IMR-90 (cell line): ENCODE results near the gene DNAH17. TPM values are rescaled to one million over a fixed set of nuclear protein-coding genes. Genes with fewer than 3 reads are reported as not detected.

Experiments used
- ATAC-seq: fragments of 200-7000 bp; cut with Tn5 transposase; 2 replicates; pipeline ENCODE4 v1.9.1; 2020; ENCODE audit warnings: low read depth, mild to moderate bottlenecking, moderate library complexity
- BruUV-seq: library from RNA; stranded (reverse); fragments of 400-500 nt; replicated peaks from 2 replicates; lab custom pipeline; 2021; lab: Mats Ljungman, UMichigan
- CTCF ChIA-PET: fragments of 300-600 bp; formaldehyde crosslinking; extraction: SDS; loops from one replicate; lab custom pipeline; 2021; ENCODE audit warnings: antibody characterized with exemption; lab: Yijun Ruan, JAX
- POLR2A ChIA-PET: fragments of 300-600 bp; sonication (Branson Sonifier 250); formaldehyde crosslinking; loops from one replicate; lab custom pipeline; 2022; ENCODE audit warnings: antibody characterized with exemption; ENCODE audit not compliant: unreplicated experiment; lab: Charles Lee
- DNase-seq: peaks from one replicate; pipeline ENCODE4 v3.0.0; 2013
- H2AFZ ChIP-seq: replicated peaks from 2 replicates; pipeline ENCODE3; 2013; ENCODE audit warnings: low read length, mild to moderate bottlenecking; ENCODE audit not compliant: poor library complexity
- H2AK5ac ChIP-seq: 2 replicates; pipeline ENCODE4 v1.6.1; 2013; ENCODE audit warnings: low read depth, low read length, inconsistent platforms
- H2AK9ac ChIP-seq: replicated peaks from 2 replicates; pipeline ENCODE3; 2013; ENCODE audit warnings: mild to moderate bottlenecking, low read depth, low read length, moderate library complexity; ENCODE audit not compliant: poor library complexity
- H2BK120ac ChIP-seq: 2 replicates; pipeline ENCODE4 v1.6.1; 2013; ENCODE audit warnings: low read depth, low read length, inconsistent platforms
- H2BK15ac ChIP-seq: 3 replicates; pipeline ENCODE4 v1.6.1; 2013; ENCODE audit warnings: low read depth, low read length, inconsistent platforms
- H2BK20ac ChIP-seq: 2 replicates; pipeline ENCODE4 v1.6.1; 2013; ENCODE audit warnings: low read depth, mild to moderate bottlenecking, inconsistent platforms, low read length, moderate library complexity
- H2BK5ac ChIP-seq: 2 replicates; pipeline ENCODE4 v1.6.1; 2013; ENCODE audit warnings: mild to moderate bottlenecking, low read depth, low read length, inconsistent platforms; ENCODE audit not compliant: poor library complexity, severe bottlenecking
- H3K14ac ChIP-seq: replicated peaks from 2 replicates; pipeline ENCODE4 v1.6.1; 2013; ENCODE audit warnings: low read depth, low read length, inconsistent platforms
- H3K18ac ChIP-seq: 2 replicates; pipeline ENCODE4 v1.6.1; 2013; ENCODE audit warnings: low read depth, low read length, control low read depth
- H3K23ac ChIP-seq: 2 replicates; pipeline ENCODE4 v1.6.1; 2013; ENCODE audit warnings: low read depth, low read length, inconsistent platforms
- H3K27ac ChIP-seq: 2 replicates; pipeline ENCODE4 v1.5.1; 2013; ENCODE audit warnings: mild to moderate bottlenecking, control low read depth, low read length; ENCODE audit not compliant: insufficient read depth
- H3K27me3 ChIP-seq: 2 replicates; pipeline ENCODE4 v1.6.1; 2013; ENCODE audit warnings: low read length; ENCODE audit not compliant: control insufficient read depth, insufficient read depth
- H3K36me3 ChIP-seq: 2 replicates; pipeline ENCODE4 v1.6.1; 2013; ENCODE audit warnings: low read length, mixed read lengths; ENCODE audit not compliant: control insufficient read depth, insufficient read depth
- H3K4ac ChIP-seq: 2 replicates; pipeline ENCODE4 v1.6.1; 2013; ENCODE audit warnings: low read depth, low read length, inconsistent platforms
- H3K4me1 ChIP-seq: 2 replicates; pipeline ENCODE4 v1.6.1; 2013; ENCODE audit warnings: low read length, mixed read lengths; ENCODE audit not compliant: control insufficient read depth, insufficient read depth
- H3K4me2 ChIP-seq: 2 replicates; pipeline ENCODE4 v1.6.1; 2013; ENCODE audit warnings: low read depth, mild to moderate bottlenecking, control low read depth, low read length, moderate library complexity
- H3K4me3 ChIP-seq: 2 replicates; pipeline ENCODE4 v1.5.1; 2013; ENCODE audit warnings: low read depth, mild to moderate bottlenecking, control low read depth, low read length, moderate library complexity; ENCODE audit not compliant: insufficient read depth
- H3K56ac ChIP-seq: 2 replicates; pipeline ENCODE4 v1.6.1; 2013; ENCODE audit warnings: low read length, inconsistent platforms; ENCODE audit not compliant: insufficient read depth; ENCODE audit errors: extremely low read depth
- H3K79me1 ChIP-seq, 2 experiments: 2 replicates each; pipeline ENCODE4 v1.6.1; 2013; ENCODE audit warnings: low read length in 2 of 2, inconsistent platforms in 1 of 2, low read depth in 1 of 2
- H3K9ac ChIP-seq: 2 replicates; pipeline ENCODE4 v1.6.1; 2013; ENCODE audit warnings: low read depth, low read length, control low read depth
- H3K9me1 ChIP-seq: 2 replicates; pipeline ENCODE4 v1.6.1; 2013; ENCODE audit warnings: low read length, inconsistent platforms; ENCODE audit not compliant: insufficient read depth
- H3K9me3 ChIP-seq: 2 replicates; pipeline ENCODE4 v1.6.1; 2013; ENCODE audit warnings: low read length; ENCODE audit not compliant: control insufficient read depth, insufficient read depth
- H4K20me1 ChIP-seq: 2 replicates; pipeline ENCODE4 v1.6.1; 2013; ENCODE audit warnings: low read length, inconsistent platforms; ENCODE audit not compliant: insufficient read depth
- H4K5ac ChIP-seq: 2 replicates; pipeline ENCODE4 v1.6.1; 2013; ENCODE audit warnings: mild to moderate bottlenecking, low read depth, low read length, control low read depth
- H4K8ac ChIP-seq, 2 experiments: 2 replicates each; pipeline ENCODE4 v1.6.1; 2013; ENCODE audit warnings: low read depth in 2 of 2, low read length in 2 of 2, control low read depth in 1 of 2, inconsistent platforms in 1 of 2
- H4K91ac ChIP-seq: 2 replicates; pipeline ENCODE4 v1.6.1; 2013; ENCODE audit warnings: low read depth, low read length, inconsistent platforms; ENCODE audit not compliant: insufficient read depth
- BHLHE40 ChIP-seq: fragments of 150-350 bp; IDR thresholded peaks from 2 replicates; pipeline ENCODE4 v1.6.1; 2016; ENCODE audit warnings: mild to moderate bottlenecking, low read depth, low read length
- CHD1 ChIP-seq: IDR thresholded peaks from 2 replicates; pipeline ENCODE4 v1.6.1; 2012; ENCODE audit warnings: low read depth, low read length, improper control_type of control experiment
- ELK1 ChIP-seq: fragments of 150-350 bp; IDR thresholded peaks from 2 replicates; pipeline ENCODE4 v1.6.1; 2016; ENCODE audit warnings: low read depth, mild to moderate bottlenecking, low read length, moderate library complexity, borderline replicate concordance
- FOS ChIP-seq: fragments of 150-350 bp; IDR thresholded peaks from 2 replicates; pipeline ENCODE4 v1.6.1; 2016; ENCODE audit warnings: low read depth, low read length
- MAZ ChIP-seq: IDR thresholded peaks from 2 replicates; pipeline ENCODE4 v1.6.1; 2012; ENCODE audit warnings: low read depth, mild to moderate bottlenecking, low read length, improper control_type of control experiment, moderate library complexity, borderline replicate concordance
- NFE2L2 ChIP-seq: fragments of 150-350 bp; IDR thresholded peaks from 2 replicates; pipeline ENCODE4 v1.6.1; 2016; ENCODE audit warnings: low read depth, mild to moderate bottlenecking, low read length
- RAD21 ChIP-seq: IDR thresholded peaks from 2 replicates; pipeline ENCODE4 v1.6.1; 2012; ENCODE audit warnings: low read length, improper control_type of control experiment
- RCOR1 ChIP-seq: IDR thresholded peaks from 2 replicates; pipeline ENCODE4 v1.6.1; 2012; ENCODE audit warnings: mild to moderate bottlenecking, low read length, improper control_type of control experiment; ENCODE audit not compliant: insufficient replicate concordance
- RFX5 ChIP-seq: IDR thresholded peaks from 2 replicates; pipeline ENCODE4 v1.8.0; 2012; ENCODE audit warnings: low read depth, mild to moderate bottlenecking, low read length, moderate library complexity
- SMC3 ChIP-seq: fragments of 150-350 bp; IDR thresholded peaks from 2 replicates; pipeline ENCODE4 v1.6.1; 2016; ENCODE audit warnings: low read depth, mild to moderate bottlenecking, antibody characterized with exemption, low read length, moderate library complexity
- WGBS, 2 experiments: methylation state at CpG; one replicate each; pipeline versions ENCODE4 v1.1.5 to v1.1.7; 2013; ENCODE audit warnings: missing lambda C conversion rate in 2 of 2; ENCODE audit not compliant: insufficient read length in 1 of 2; ENCODE audit errors: extremely low coverage in 2 of 2; 5-methylcytosine and 5-hydroxymethylcytosine counted together
- dilution Hi-C: fragments of 300-500 bp; cut with HindIII; formaldehyde crosslinking; loops from one replicate; pipeline ENCODE4 v1.14.3; 2018; ENCODE audit warnings: low sequenced_read_pairs; ENCODE audit not compliant: unreplicated experiment
- in situ Hi-C: fragments of 300-500 bp; cut with MboI; formaldehyde crosslinking; loops from 3 replicates; pipeline ENCODE4 v1.14.3; 2019; ENCODE audit warnings: low sequenced_read_pairs, inconsistent platforms, mixed read lengths
- intact Hi-C: fragments of 100-400 bp; cut with micrococcal nuclease; formaldehyde crosslinking; loops from 2 replicates; pipeline ENCODE4 v1.10.0; 2022
- polyA plus RNA-seq, 3 experiments: library from polyadenylated mRNA; depleted of rRNA; stranded (reverse); fragments of >200 nt; gene quantifications; 2 replicates each; pipeline ENCODE4 v1.2.3, GENCODE V29; 2012; ENCODE audit warnings: low replicate concordance in 1 of 3
- total RNA-seq: library from RNA; depleted of rRNA; stranded (reverse); fragments of >200 nt; gene quantifications from 2 replicates; pipeline ENCODE4 v1.2.3, GENCODE V29; 2012

Gene DNAH17
- total and polyA plus RNA-seq, 2 of the 4 experiments (the other 2 are of a cell fraction) = not detected

- no peak overlapping the region for H3K9ac ChIP-seq
- no peak overlapping the region for H3K4me3 ChIP-seq
- no peak overlapping the region for H3K18ac ChIP-seq
- H4K5ac ChIP-seq = no peak overlapping the region; the same call in 1 of the 2 replicates
- H3K79me1 ChIP-seq = peaks cover 11 to 72% of the 10 kb centered on the region in 2 experiments; a peak in 3 of 4 replicates
- no peak overlapping the region for H2AK9ac ChIP-seq
- 0 out of 2 replicates have a peak overlapping the region, but pooled peaks have one; percentile 10 for H3K14ac ChIP-seq
- ATAC-seq = no peak
- peak overlapping the region; percentile 55; the same call in 1 of the 2 replicates for H3K23ac ChIP-seq
- H2BK15ac ChIP-seq = peak overlapping the region; percentile 65; the same call in 2 of the 3 replicates
- no peak for DNase-seq
- peaks cover 27% of the 10 kb centered on the region; the same call in 1 of the 2 replicates for H4K20me1 ChIP-seq
- TF ChIP-seq RAD21 (no peak), MAZ (no peak), ELK1 (no peak), RFX5 (no peak), RCOR1 (no peak), BHLHE40 (no peak), FOS (no peak), SMC3 (no peak), CHD1 (no peak), NFE2L2 (no peak)
- POLR2A ChIA-PET = interaction anchor here (0.6 kb wide), 2 partner anchors 9 to 20 kb away, joined by 4 read pairs; no protein-coding TSS in a partner anchor
- no peak overlapping the region for H4K8ac ChIP-seq
- no peak overlapping the region for H3K56ac ChIP-seq
- no TSS peak for BruUV-seq
- H2AFZ ChIP-seq = no peak overlapping the region
- peak overlapping the region; percentile 76 for H2AK5ac ChIP-seq
- H4K91ac ChIP-seq = 0 out of 2 replicates have a peak overlapping the region, but pooled peaks have one; percentile 14
- in situ Hi-C loops (no loop called here), intact Hi-C loops (no loop called here), dilution Hi-C loops (no loop called here)
- H3K9me3 ChIP-seq = no peaks in the 10 kb centered on the region
- peak overlapping the region; percentile 36 for H2BK20ac ChIP-seq
- peaks cover 34% of the 10 kb centered on the region for H3K9me1 ChIP-seq
- H3K36me3 ChIP-seq = peaks cover 2% of the 10 kb centered on the region
- peak overlapping the region; percentile 3 for H2BK5ac ChIP-seq
- H2BK120ac ChIP-seq = peak overlapping the region; percentile 39
- WGBS, 2 experiments = 80% methylated on average over 1 of the region's 12 CpGs; no CpG with 5 or more reads in 1 of the 2 experiments
- H3K4ac ChIP-seq = peak overlapping the region; percentile 66
- H3K4me1 ChIP-seq = peaks cover 31% of the 10 kb centered on the region
- peak overlapping the region; percentile 13; the same call in 1 of the 2 replicates for H3K27ac ChIP-seq
- CTCF ChIA-PET = no interaction called here
- H3K27me3 ChIP-seq = no peaks in the 10 kb centered on the region
- H3K4me2 ChIP-seq = peak overlapping the region; percentile 23; the same call in 1 of the 2 replicates
Observed at GRCh38 chr17:78381601-78382232, 195.5 kb downstream of the DNAH17 start.
